MM.1S (cell line): Measurements from ENCODE around the gene DDX31.

Experiments
- DNase-seq: peaks from one replicate; pipeline ENCODE4 v3.0.0-alpha.2; 2015
- H2AFZ ChIP-seq: fragments of 300-600 bp; sonication (generic); 2 replicates; pipeline ENCODE4 v1.6.0; 2016; ENCODE audit warnings: antibody characterized with exemption, low read length
- H3F3A ChIP-seq: fragments of 300-600 bp; sonication (generic); 2 replicates; pipeline ENCODE4 v1.6.1; 2016; ENCODE audit warnings: mild to moderate bottlenecking, antibody characterized with exemption, low read length, moderate library complexity, mixed read lengths; ENCODE audit not compliant: insufficient read depth
- H3K27ac ChIP-seq: fragments of 300-600 bp; sonication (generic); 2 replicates; pipeline ENCODE4 v1.5.1; 2016; ENCODE audit warnings: mild to moderate bottlenecking, low read length
- H3K27me3 ChIP-seq: fragments of 300-600 bp; sonication (generic); replicated peaks from 2 replicates; pipeline ENCODE4 v1.6.0; 2016; ENCODE audit warnings: low read length; ENCODE audit not compliant: insufficient read depth
- H3K36me3 ChIP-seq: fragments of 300-600 bp; sonication (generic); replicated peaks from 2 replicates; pipeline ENCODE4 v1.6.1; 2016; ENCODE audit warnings: mild to moderate bottlenecking, low read length, mixed read lengths; ENCODE audit not compliant: insufficient read depth
- H3K4me1 ChIP-seq: fragments of 300-600 bp; sonication (generic); 2 replicates; pipeline ENCODE4 v1.6.1; 2016; ENCODE audit warnings: low read length, mixed read lengths
- H3K4me2 ChIP-seq: fragments of 300-600 bp; sonication (generic); 2 replicates; pipeline ENCODE4 v1.6.0; 2016; ENCODE audit warnings: low read depth, low read length
- H3K4me3 ChIP-seq: fragments of 300-600 bp; sonication (generic); 2 replicates; pipeline ENCODE4 v1.5.1; 2016; ENCODE audit warnings: low read length, mixed read lengths
- H3K79me2 ChIP-seq: fragments of 300-600 bp; sonication (generic); 2 replicates; pipeline ENCODE4 v1.6.1; 2016; ENCODE audit warnings: mixed run types, low read length, mixed read lengths
- H3K9ac ChIP-seq: fragments of 300-600 bp; sonication (generic); 2 replicates; pipeline ENCODE4 v1.6.1; 2016; ENCODE audit warnings: low read length, mixed read lengths
- H3K9me2 ChIP-seq: fragments of 300-600 bp; sonication (generic); replicated peaks from 2 replicates; pipeline ENCODE4 v1.6.1; 2016; ENCODE audit warnings: mild to moderate bottlenecking, low read length, mixed read lengths; ENCODE audit not compliant: insufficient read depth
- H3K9me3 ChIP-seq: fragments of 300-600 bp; sonication (generic); replicated peaks from 2 replicates; pipeline ENCODE4 v1.6.1; 2016; ENCODE audit warnings: mild to moderate bottlenecking, low read length, mixed read lengths; ENCODE audit not compliant: insufficient read depth
- H4K20me1 ChIP-seq: fragments of 300-600 bp; sonication (generic); 2 replicates; pipeline ENCODE4 v1.6.1; 2016; ENCODE audit warnings: mild to moderate bottlenecking, low read length, moderate library complexity, mixed read lengths; ENCODE audit not compliant: insufficient read depth
- CTCF ChIP-seq: fragments of 300-600 bp; sonication (generic); IDR thresholded peaks from 2 replicates; pipeline ENCODE4 v1.5.1; 2016; ENCODE audit warnings: antibody characterized with exemption, low read length, mixed read lengths
- EZH2 ChIP-seq: fragments of 300-600 bp; sonication (generic); optimal IDR thresholded peaks from 2 replicates; pipeline ENCODE3; 2017; ENCODE audit warnings: low read depth, mild to moderate bottlenecking, antibody characterized with exemption, low read length, mixed read lengths
- EZH2phosphoT487 ChIP-seq: fragments of 300-600 bp; sonication (generic); IDR thresholded peaks from 2 replicates; pipeline ENCODE4 v1.6.1; 2018; ENCODE audit warnings: antibody characterized with exemption, low read length

DDX31 gene

GRCh38 chr9:132616725-132617124 lies 53.1 kb downstream of the DDX31 start:
- Histone ChIP-seq H3K9me3 (no peaks in the 10 kb centered on the region), H2AFZ (no peak overlapping the region), H3F3A (no peaks in the 10 kb centered on the region), H3K27ac (no peak overlapping the region), H3K9ac (no peak overlapping the region), H3K27me3 (no peaks in the 10 kb centered on the region), H3K9me2 (no peaks in the 10 kb centered on the region), H3K4me3 (no peak overlapping the region), H3K4me1 (peaks cover 5% of the 10 kb centered on the region; the same call in 1 of the 2 replicates), H4K20me1 (no peaks in the 10 kb centered on the region), H3K79me2 (no peaks in the 10 kb centered on the region), H3K4me2 (no peak overlapping the region), H3K36me3 (no peaks in the 10 kb centered on the region)
- DNase-seq = no peak
- no peak for TF ChIP-seq EZH2phosphoT487
- no peak for TF ChIP-seq EZH2
- TF ChIP-seq CTCF = no peak

GRCh38 chr9:132615774-132616173 lies 54.0 kb downstream of the DDX31 start:
- no peak overlapping the region for H3K4me3 ChIP-seq
- no peak overlapping the region for H3K4me2 ChIP-seq
- H3F3A ChIP-seq = no peaks in the 10 kb centered on the region
- DNase-seq = no peak
- no peak overlapping the region for H2AFZ ChIP-seq
- H3K27ac ChIP-seq = no peak overlapping the region
- H3K9me3 ChIP-seq = no peaks in the 10 kb centered on the region
- H4K20me1 ChIP-seq = no peaks in the 10 kb centered on the region
- no peaks in the 10 kb centered on the region for H3K79me2 ChIP-seq
- H3K4me1 ChIP-seq = peaks cover 5% of the 10 kb centered on the region; the same call in 1 of the 2 replicates
- no peaks in the 10 kb centered on the region for H3K27me3 ChIP-seq
- TF ChIP-seq EZH2phosphoT487 (no peak), EZH2 (no peak), CTCF (no peak)
- no peaks in the 10 kb centered on the region for H3K36me3 ChIP-seq
- no peak overlapping the region for H3K9ac ChIP-seq
- H3K9me2 ChIP-seq = no peaks in the 10 kb centered on the region

- TF ChIP-seq EZH2phosphoT487 (no peak), EZH2 (no peak), CTCF (no peak)
- Histone ChIP-seq H3K4me1 (peaks cover 5% of the 10 kb centered on the region; the same call in 1 of the 2 replicates), H3K4me2 (peak overlapping the region; percentile 46), H3K27me3 (no peaks in the 10 kb centered on the region), H3K4me3 (no peak overlapping the region), H4K20me1 (no peaks in the 10 kb centered on the region), H3K27ac (0 out of 2 replicates have a peak overlapping the region, but pooled peaks have one; percentile 8), H3F3A (no peaks in the 10 kb centered on the region), H3K9me3 (no peaks in the 10 kb centered on the region), H3K9me2 (no peaks in the 10 kb centered on the region), H2AFZ (no peak overlapping the region), H3K36me3 (no peaks in the 10 kb centered on the region), H3K79me2 (no peaks in the 10 kb centered on the region), H3K9ac (no peak overlapping the region)
- peak; percentile 23 for DNase-seq
Observed at GRCh38 chr9:132614324-132614723, 55.5 kb downstream of the DDX31 start.
